ENCODE data around the gene GDF9.

Gene GDF9

DNA sequence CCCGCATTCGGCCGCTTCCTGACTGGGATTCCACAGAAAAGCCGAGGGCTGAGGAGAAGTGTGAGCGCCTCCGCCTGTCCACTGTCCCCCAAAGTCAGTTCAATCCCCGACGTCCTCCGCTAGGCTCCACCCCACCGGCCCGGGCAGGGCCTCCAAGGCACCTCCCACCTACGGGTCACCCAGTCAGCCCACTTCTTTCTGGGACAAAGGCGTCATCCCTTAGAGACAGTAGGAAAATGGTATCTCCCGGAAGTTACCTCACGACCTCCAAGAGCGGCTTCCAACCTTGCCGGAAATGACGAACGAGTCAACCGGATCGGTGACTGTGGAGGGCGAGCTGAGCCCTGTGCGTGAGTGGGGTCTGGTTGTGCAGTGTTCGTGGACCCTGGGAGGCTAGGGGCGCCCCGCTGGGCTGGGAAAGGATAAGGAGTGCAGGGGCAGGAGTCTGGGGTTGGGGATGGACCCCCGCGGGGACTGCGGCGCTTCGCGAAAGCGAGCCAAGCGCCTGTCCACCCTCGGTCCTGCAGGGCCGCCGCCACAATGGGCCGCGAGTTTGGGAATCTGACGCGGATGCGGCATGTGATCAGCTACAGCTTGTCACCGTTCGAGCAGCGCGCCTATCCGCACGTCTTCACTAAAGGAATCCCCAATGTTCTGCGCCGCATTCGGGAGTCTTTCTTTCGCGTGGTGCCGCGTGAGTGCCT, at the start of gene GDF9, which contains the start of gene UQCRQ:
TSS of gene GDF9 (minus strand) at position 128 of the 704 bp plus-strand sequence. CDS start 1,936 bp downstream, outside the sequence.
TSS of gene UQCRQ (plus strand) at position 301 of the 704 bp plus-strand sequence. CDS start at position 541, 240 bp downstream.
- DNase-seq: peak; percentile 92

DNA sequence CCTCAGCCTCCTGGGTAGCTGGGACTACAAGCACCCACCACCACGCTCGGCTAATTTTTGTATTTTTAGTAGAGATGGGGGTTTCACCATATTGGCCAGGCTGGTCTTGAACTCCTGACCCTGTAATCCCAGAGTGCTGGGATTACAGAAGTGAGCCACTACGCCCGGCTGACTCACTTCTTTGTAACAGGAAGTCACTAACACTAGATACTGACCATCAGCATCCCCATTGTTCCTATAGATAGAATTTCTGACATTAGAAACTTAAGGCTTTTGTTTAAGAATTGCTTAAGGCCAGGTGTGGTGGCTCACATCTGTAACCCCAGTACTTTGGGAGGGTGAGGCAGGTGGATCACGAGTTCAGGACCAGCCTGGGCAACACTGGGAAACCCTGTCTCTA, 49.4 kb upstream of the GDF9 start:
- DNase-seq: no peak

- DNase-seq: no peak
These were observed 43.4 kb upstream of the GDF9 start for GRCh38 chr5:132909702-132910101.

DNA sequence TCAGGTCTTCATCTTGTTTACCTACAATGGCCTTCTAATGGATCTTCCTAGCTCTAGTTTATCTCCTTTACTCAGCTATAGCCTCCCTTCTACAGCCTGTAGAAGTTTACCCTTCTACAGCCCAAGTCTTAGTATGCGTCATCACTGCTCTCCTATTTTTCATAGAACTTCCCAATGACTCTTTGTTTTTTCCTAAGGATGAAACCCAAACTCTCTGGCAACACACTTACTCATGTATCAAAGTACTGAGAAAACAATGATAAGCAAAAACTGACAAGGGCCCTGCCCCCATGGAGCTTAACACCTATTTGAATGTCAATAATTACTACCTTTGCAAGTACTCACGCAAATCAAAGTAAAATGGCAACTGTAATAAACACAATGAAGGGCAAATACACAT, 40.9 kb upstream of the GDF9 start:
- no peak for DNase-seq

DNA sequence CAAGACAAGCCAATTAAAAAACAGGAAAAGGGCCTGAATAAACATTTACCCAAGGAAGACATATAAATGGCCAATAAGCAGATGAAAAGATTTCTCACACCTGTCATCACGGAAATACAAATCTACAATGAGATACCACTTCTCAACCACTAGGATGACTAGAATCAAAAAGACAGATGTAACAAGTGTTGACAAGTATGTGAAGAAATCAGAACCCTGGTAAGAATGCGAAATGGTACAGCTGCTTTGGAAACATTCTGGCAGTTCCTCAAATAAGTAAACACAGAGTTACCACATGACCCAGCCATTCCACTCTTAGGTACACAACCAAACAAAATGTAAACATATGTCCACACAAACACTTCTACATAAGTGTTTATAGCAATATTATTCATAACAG, 39.7 kb upstream of the GDF9 start:
- no peak for DNase-seq

GRCh38 chr5:132901730-132902129, 35.5 kb upstream of the GDF9 start:
- no peak for DNase-seq

GRCh38 chr5:132901036-132901435, 34.8 kb upstream of the GDF9 start:
- no peak for DNase-seq

DNA sequence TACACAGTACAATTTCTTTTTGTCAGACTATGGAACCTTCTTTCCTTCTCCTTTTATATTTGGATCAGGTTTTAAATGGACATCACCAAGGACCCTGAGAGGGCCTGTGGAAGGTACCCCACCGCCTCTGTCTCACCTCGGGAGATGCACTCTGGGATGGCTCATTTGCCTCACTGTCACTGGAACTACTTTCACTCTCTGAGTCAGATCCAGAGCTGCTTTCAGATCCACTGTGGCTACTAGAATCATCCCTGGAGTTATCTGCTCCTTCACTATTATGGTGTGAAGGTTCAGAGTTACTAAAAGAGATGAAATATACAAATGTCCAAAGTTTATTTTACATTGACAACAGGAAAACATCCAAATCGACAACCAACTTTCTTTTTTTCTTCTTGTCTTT, 31.8 kb upstream of the GDF9 start:
- DNase-seq: no peak

GRCh38 chr5:132896685-132897084, 30.4 kb upstream of the GDF9 start:
- no peak for DNase-seq

DNA sequence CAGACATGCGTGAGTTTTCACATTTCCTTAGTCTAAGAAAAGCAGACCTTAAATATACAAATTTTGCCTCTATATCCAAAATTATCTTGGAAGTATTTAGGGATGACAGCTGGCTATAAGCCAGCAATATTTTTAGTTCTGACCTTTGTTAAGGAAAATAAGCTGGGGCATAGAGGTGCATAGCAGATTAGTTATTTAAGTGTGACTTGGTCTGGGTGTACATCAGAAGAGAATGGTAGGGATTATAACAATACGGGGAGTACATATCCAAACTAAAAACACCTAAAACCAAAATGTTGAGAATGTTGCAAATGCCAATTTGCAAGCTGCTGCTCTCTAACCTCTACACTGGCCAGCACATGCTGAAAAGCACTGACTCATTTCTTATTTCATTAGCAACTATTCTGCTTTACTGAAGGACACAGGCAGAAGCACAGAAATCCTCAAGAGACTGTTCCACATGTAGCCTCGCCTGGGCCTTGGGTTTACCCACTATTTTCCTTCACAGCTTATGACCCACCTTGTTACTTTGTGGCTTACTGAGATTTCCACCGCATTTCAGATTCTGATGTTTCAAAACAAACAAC, 29.5 kb upstream of the GDF9 start:
- DNase-seq: no peak

- no peak for DNase-seq
These were observed 24.5 kb upstream of the GDF9 start for GRCh38 chr5:132890817-132891216.

DNA sequence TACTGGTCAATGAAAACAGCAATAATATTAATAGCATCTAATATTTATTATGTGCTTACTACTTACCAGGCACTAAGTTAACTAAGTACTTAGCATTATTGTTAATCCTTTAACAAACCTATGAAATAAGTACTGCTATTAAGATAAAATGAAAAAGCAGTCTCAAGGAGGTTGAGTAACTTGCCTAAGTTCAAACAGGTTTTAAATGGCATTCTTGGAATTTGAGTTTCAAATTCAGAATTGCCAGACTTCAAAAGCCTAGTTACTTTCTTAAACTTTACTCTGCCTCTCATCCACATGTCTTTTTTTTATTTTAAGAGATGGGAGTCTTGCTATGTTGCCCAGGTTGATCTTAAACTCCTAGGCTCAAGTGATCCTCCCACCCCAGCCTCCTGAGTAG, 23.2 kb upstream of the GDF9 start:
- DNase-seq: no peak

GRCh38 chr5:132887283-132887682, 21.0 kb upstream of the GDF9 start:
- DNase-seq: no peak

DNA sequence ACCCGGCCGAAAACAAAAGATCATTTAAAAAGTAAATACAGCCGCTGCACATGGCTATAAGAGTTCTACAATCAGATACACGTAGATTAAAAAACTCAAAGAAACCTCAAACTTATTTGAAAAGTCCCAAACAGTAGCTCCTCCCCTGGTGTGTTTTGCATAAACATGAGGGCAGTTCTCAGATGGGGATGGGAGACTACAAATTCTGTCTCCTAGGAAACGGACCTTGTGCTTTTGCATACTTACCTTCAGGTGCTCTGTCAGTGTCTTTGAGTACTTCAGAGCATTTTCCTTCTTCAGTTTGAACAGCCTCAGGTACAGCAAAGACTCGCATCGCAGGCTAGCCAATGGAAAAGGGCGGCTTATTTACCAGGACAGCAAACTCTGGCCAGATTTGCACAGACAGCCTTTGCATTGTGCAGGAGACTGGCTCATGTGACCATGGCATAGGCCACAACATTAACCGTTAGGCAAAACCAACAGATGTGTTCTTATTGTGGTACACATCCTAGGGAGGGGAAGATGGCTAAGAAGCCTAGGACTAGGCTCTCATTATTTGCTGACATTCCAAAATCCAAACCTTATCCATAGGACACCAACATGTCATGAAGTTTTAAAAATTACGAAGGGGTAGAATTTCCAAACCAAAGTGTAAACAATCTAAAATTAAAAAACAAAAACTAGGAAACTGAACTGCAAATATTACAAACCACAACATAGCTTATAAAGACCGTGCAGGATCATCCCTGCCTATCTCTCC, 20.0 kb upstream of the GDF9 start:
- no peak for DNase-seq

DNA sequence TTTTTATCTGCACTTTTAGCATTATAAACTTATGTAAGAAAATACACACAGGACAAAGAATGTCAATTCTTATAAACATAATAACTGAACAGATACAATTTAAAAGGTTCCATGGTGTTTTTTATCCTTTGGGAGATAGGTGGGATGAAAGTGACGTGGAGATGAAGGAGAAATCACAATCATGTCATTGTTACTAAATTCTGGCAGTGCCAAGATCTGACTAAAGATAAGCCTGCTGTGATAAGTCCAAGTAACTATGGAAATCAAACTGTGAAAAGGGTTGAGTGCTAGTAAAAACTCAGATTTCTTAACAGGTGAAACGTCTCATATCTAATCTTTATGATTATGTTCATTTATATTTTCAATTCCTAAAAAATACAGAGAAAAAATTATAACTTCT, 18.3 kb upstream of the GDF9 start:
- DNase-seq: no peak

- DNase-seq: no peak
These were observed 17.1 kb upstream of the GDF9 start for GRCh38 chr5:132883261-132883834.

GRCh38 chr5:132877938-132878337, 11.7 kb upstream of the GDF9 start:
- DNase-seq: no peak

DNA sequence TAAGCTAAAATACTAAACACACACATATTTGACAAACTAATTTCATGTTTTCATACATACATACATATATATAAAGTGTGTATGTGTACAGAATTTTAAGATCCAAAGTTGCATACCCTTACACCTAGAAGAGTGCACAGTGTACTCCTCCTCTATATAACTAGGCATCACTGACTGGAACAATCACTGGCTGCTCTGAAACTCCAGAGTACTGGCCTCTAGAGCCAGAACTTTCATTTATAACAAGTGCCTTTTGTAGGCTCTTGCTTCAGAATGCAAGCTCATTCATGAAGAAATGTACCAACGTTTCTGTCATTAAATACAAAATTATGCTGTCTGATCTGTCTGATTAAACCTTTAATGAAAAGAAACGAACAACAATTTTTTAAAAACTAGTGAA, 11.2 kb upstream of the GDF9 start:
- DNase-seq: no peak

GRCh38 chr5:132876020-132876759, 9.9 kb upstream of the GDF9 start:
- DNase-seq: no peak

- no peak for DNase-seq
These were observed 7.6 kb upstream of the GDF9 start for GRCh38 chr5:132873930-132874271.

GRCh38 chr5:132873119-132873929, 7.1 kb upstream of the GDF9 start, which contains the start of gene LEAP2:
LEAP2 (plus strand) TSS chr5:132873668; CDS start chr5:132873695, 27 bp downstream.
- DNase-seq: no peak

DNA sequence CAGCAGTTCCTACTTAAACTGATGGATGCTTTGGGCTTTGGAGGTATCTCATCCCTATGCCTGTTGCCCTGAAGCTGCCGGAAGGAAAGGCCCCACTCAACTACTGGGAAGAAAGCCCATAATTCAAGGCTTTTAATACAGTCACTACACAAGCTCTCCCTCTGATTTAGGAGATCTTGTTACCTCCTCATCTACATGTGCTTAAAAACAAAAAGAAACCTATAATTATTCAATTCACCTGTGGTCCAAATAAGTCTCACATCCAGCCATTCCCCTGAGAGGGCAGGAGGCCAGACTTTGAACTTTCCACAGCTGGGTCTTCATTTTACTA, 6.5 kb upstream of the GDF9 start:
- DNase-seq: no peak

Measured in activated T-cell treated with anti-CD3 and anti-CD28 coated beads, Interleukin-2, amount 50 U/mL, for 48 hours (primary cell).